HepG2 (cell line): Measurements from ENCODE around the gene ZER1. TPM values are rescaled to one million over a fixed set of nuclear protein-coding genes. Genes with fewer than 3 reads are reported as not detected.
A peak's percentile ranks its signal among the peaks of the same experiment; 100 is the strongest.

Experiments used
- CC2D1A ChIP-seq: sonication (generic); formaldehyde crosslinking; IDR thresholded peaks from 2 replicates; pipeline ENCODE4 v1.8.1; 2023; ENCODE audit warnings: mild to moderate bottlenecking, missing genetic modification reagents
- HBP1 ChIP-seq: IDR thresholded peaks from 2 replicates; pipeline ENCODE4 v1.6.1; 2016; ENCODE audit warnings: low read depth, control low read depth
- MTF2 ChIP-seq: sonication (generic); formaldehyde crosslinking; IDR thresholded peaks from 2 replicates; pipeline ENCODE4 v1.5.0; 2020; ENCODE audit warnings: missing genetic modification reagents, borderline replicate concordance
- NFKB2 ChIP-seq: sonication (generic); formaldehyde crosslinking; IDR thresholded peaks from 2 replicates; pipeline ENCODE4 v1.4.0; 2020; ENCODE audit warnings: missing genetic modification reagents, borderline replicate concordance
- PCBP1 ChIP-seq: fragments of 200-400 bp; formaldehyde crosslinking; IDR thresholded peaks from 2 replicates; pipeline ENCODE4 v1.6.1; 2017; ENCODE audit warnings: mild to moderate bottlenecking, low read depth, low read length, borderline replicate concordance
- POLR2AphosphoS5 ChIP-seq: IDR thresholded peaks from 2 replicates; pipeline ENCODE4 v1.6.1; 2012; ENCODE audit warnings: low read depth, low read length
- PREB ChIP-seq: sonication (generic); formaldehyde crosslinking; IDR thresholded peaks from 2 replicates; pipeline ENCODE4 v1.4.0; 2020; ENCODE audit warnings: missing genetic modification reagents
- RFX3 ChIP-seq: IDR thresholded peaks from 2 replicates; pipeline ENCODE4 v1.6.1; 2016; ENCODE audit warnings: missing biosample characterization, missing genetic modification reagents
- SMAD1 ChIP-seq: sonication (generic); formaldehyde crosslinking; IDR thresholded peaks from 2 replicates; pipeline ENCODE4 v1.4.0; 2020; ENCODE audit warnings: missing genetic modification reagents, low read depth, mild to moderate bottlenecking, borderline replicate concordance
- SRF ChIP-seq: IDR thresholded peaks from 2 replicates; pipeline ENCODE4 v1.6.1; 2011; ENCODE audit warnings: mild to moderate bottlenecking, low read depth, low read length, moderate library complexity
- SRSF4 ChIP-seq: fragments of 200-400 bp; formaldehyde crosslinking; IDR thresholded peaks from one replicate; pipeline ENCODE4 v1.6.1; 2018; ENCODE audit warnings: mild to moderate bottlenecking, low read depth, low read length, moderate library complexity; ENCODE audit not compliant: poor library complexity, severe bottlenecking
- ZMAT3 ChIP-seq: sonication (generic); formaldehyde crosslinking; conservative IDR thresholded peaks from 2 replicates; pipeline ENCODE4 v1.7.0; 2021; ENCODE audit warnings: missing genetic modification reagents
- ZNF264 ChIP-seq: sonication (generic); formaldehyde crosslinking; IDR thresholded peaks from 2 replicates; pipeline ENCODE4 v1.4.0; 2020; ENCODE audit warnings: missing genetic modification reagents
- ZNF333 ChIP-seq: sonication (generic); formaldehyde crosslinking; IDR thresholded peaks from 2 replicates; pipeline ENCODE4 v1.4.0; 2020; ENCODE audit warnings: mild to moderate bottlenecking, missing genetic modification reagents, borderline replicate concordance
- ZNF660 ChIP-seq: sonication (generic); formaldehyde crosslinking; IDR thresholded peaks from 2 replicates; pipeline ENCODE4 v1.5.1; 2020; ENCODE audit warnings: mild to moderate bottlenecking, low read depth, missing genetic modification reagents, borderline replicate concordance
- polyA plus RNA-seq, 8 experiments: library from polyadenylated mRNA; depleted of rRNA in 3 of 8; stranded (reverse) in 7 of 8; unstranded in 1 of 8; fragments of >200 nt; fragmentation: Illumina TruSeq in 4 of 8; extraction: Trizol in 4 of 8; gene quantifications; 2 replicates each; pipeline versions ENCODE4 v1.2.1 to v1.2.3, GENCODE V29; 2011 to 2016; ENCODE audit warnings: low read depth in 4 of 8, missing spikeins in 1 of 8, mixed read lengths in 1 of 8; ENCODE audit not compliant: insufficient read depth in 1 of 8
- total RNA-seq, 5 experiments: library from RNA; depleted of rRNA; stranded (reverse); fragments of >200 nt; fragmentation: Illumina TruSeq; extraction: Trizol; gene quantifications; 2 replicates each; pipeline ENCODE4 v1.2.3, GENCODE V29; 2016; ENCODE audit warnings: low read depth in 1 of 5
- TF ChIP-seq, protein P1 (sequence below): sonication (generic); formaldehyde crosslinking; IDR thresholded peaks from 2 replicates; pipeline ENCODE4 v1.5.0; 2020; ENCODE audit warnings: mild to moderate bottlenecking, missing genetic modification reagents, borderline replicate concordance
- TF ChIP-seq, protein P2 (sequence below): sonication (generic); formaldehyde crosslinking; IDR thresholded peaks from 2 replicates; pipeline ENCODE4 v1.5.1; 2020; ENCODE audit warnings: mild to moderate bottlenecking, missing genetic modification reagents
- TF ChIP-seq, protein P3 (sequence below): conservative IDR thresholded peaks from 2 replicates; pipeline ENCODE4 v1.6.1; 2018; ENCODE audit warnings: missing genetic modification reagents

The ZER1 gene
- total and polyA plus RNA-seq, 2 of the 13 experiments (the other 11 are each of a cell fraction or from before 2014, with no cell fraction given), result 7.7 to 40.0 TPM

DNA sequence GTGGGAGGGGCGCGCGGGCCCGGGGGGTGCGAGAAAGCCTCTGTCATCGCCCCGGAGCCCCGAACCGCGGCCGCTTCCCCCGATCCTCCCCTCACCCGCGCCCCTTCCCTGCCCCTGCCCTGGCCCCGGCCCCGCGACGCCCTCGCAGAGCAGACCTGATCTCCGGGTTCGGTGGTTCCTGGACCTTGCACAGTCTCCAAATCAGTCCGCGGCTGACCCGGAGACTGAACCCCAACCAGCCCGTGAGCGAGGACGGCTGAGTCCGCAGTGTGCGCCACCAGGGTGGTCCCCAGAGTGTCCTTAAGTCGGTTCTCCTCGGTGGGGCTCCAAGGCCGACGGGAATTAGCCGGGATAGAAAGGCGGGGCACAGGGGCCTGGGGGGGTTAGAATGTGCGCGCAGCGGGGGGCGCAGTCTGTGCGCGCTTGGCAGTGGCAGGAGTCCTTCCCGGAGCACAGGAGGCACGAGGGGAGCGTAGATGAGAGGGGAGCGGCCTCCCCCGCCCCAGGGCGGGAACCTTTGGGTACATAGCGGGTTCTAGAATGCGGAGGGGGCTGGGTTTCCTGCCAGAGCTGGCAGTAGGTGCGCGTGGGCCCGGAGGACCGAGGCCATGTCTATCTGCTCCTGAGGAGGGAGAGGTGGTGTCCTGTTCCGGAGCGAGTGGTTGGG is 68.6 kb downstream of the ZER1 start (continued):
- peak; percentile 4; the same call in 1 of the 2 replicates for TF ChIP-seq ZMAT3 (CRISPR knock-in tag)
- no peak for TF ChIP-seq ZNF333 (CRISPR knock-in tag)
- TF ChIP-seq PREB, result no peak
- TF ChIP-seq, protein P1, sequence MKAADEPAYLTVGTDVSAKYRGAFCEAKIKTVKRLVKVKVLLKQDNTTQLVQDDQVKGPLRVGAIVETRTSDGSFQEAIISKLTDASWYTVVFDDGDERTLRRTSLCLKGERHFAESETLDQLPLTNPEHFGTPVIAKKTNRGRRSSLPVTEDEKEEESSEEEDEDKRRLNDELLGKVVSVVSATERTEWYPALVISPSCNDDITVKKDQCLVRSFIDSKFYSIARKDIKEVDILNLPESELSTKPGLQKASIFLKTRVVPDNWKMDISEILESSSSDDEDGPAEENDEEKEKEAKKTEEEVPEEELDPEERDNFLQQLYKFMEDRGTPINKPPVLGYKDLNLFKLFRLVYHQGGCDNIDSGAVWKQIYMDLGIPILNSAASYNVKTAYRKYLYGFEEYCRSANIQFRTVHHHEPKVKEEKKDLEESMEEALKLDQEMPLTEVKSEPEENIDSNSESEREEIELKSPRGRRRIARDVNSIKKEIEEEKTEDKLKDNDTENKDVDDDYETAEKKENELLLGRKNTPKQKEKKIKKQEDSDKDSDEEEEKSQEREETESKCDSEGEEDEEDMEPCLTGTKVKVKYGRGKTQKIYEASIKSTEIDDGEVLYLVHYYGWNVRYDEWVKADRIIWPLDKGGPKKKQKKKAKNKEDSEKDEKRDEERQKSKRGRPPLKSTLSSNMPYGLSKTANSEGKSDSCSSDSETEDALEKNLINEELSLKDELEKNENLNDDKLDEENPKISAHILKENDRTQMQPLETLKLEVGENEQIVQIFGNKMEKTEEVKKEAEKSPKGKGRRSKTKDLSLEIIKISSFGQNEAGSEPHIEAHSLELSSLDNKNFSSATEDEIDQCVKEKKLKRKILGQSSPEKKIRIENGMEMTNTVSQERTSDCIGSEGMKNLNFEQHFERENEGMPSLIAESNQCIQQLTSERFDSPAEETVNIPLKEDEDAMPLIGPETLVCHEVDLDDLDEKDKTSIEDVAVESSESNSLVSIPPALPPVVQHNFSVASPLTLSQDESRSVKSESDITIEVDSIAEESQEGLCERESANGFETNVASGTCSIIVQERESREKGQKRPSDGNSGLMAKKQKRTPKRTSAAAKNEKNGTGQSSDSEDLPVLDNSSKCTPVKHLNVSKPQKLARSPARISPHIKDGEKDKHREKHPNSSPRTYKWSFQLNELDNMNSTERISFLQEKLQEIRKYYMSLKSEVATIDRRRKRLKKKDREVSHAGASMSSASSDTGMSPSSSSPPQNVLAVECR (CRISPR knock-in tag), result no peak; the same call in 1 of the 2 replicates
- TF ChIP-seq, protein P2, sequence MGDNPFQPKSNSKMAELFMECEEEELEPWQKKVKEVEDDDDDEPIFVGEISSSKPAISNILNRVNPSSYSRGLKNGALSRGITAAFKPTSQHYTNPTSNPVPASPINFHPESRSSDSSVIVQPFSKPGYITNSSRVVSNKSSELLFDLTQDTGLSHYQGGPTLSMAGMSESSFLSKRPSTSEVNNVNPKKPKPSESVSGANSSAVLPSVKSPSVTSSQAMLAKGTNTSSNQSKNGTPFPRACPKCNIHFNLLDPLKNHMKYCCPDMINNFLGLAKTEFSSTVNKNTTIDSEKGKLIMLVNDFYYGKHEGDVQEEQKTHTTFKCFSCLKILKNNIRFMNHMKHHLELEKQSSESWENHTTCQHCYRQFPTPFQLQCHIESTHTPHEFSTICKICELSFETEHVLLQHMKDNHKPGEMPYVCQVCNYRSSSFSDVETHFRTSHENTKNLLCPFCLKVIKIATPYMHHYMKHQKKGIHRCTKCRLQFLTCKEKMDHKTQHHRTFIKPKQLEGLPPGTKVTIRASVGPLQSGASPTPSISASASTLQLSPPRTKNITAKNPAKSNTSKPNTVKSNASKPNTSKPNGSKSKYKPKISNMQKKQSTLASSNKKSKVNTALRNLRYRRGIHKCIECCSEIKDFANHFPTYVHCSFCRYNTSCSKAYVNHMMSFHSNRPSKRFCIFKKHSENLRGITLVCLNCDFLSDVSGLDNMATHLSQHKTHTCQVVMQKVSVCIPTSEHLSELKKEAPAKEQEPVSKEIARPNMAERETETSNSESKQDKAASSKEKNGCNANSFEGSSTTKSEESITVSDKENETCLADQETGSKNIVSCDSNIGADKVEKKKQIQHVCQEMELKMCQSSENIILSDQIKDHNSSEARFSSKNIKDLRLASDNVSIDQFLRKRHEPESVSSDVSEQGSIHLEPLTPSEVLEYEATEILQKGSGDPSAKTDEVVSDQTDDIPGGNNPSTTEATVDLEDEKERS (CRISPR knock-in tag), result no peak
- no peak for TF ChIP-seq ZNF264 (CRISPR knock-in tag)
- no peak for TF ChIP-seq RFX3 (CRISPR knock-in tag)
- no peak for TF ChIP-seq CC2D1A (CRISPR knock-in tag)
- TF ChIP-seq MTF2 (CRISPR knock-in tag), result no peak
- TF ChIP-seq PCBP1, result no peak
- no peak for TF ChIP-seq POLR2AphosphoS5
- TF ChIP-seq, protein P3, sequence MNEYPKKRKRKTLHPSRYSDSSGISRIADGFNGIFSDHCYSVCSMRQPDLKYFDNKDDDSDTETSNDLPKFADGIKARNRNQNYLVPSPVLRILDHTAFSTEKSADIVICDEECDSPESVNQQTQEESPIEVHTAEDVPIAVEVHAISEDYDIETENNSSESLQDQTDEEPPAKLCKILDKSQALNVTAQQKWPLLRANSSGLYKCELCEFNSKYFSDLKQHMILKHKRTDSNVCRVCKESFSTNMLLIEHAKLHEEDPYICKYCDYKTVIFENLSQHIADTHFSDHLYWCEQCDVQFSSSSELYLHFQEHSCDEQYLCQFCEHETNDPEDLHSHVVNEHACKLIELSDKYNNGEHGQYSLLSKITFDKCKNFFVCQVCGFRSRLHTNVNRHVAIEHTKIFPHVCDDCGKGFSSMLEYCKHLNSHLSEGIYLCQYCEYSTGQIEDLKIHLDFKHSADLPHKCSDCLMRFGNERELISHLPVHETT (CRISPR knock-in tag), result no peak; the same call in 1 of the 2 replicates
- no peak for TF ChIP-seq SMAD1 (CRISPR knock-in tag)
- no peak for TF ChIP-seq HBP1
- TF ChIP-seq ZNF660 (CRISPR knock-in tag), result no peak
- no peak for TF ChIP-seq SRF
- no peak for TF ChIP-seq SRSF4
- no peak for TF ChIP-seq NFKB2 (CRISPR knock-in tag)
